ENCODE measurements around the gene CRYGN.

Gene CRYGN

DNA sequence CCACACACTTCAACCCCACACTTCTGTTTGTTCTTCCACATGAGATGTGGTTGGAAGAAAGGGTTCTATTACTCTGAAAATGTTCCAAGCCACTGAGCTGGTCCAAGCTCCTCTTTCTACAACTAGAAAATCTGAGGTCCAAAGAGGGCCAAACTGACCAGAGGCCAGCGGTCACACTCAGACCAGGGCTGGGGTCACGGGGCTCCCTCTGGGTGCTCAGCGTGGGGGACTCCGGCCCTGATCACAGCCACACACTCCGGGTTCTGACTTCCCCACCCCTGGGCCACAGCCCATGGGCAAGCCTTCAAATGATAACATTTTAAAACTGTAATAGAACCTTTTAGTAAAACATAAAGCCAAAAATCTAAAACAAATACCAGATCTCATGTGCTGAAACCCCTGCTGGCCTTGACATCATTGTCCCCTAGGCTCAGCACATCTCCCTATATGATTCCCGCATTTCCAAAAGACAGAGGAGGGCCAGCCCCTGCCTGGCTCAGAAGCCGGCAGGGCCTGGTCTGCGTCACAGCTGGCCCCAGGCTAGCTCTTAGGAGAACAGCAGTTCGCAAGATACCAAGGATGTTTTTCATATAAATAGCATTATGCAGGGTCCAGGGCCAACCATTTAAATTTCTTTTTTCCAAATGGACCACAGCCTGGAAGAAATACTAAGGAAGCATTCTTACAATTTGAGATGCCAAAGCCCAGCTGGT, 3.3 kb downstream of the CRYGN start:
- no peak overlapping the region for H3K4me3 ChIP-seq (ENCODE audit: low read depth, low read length)
- H3K27ac ChIP-seq = no peak overlapping the region
- TF ChIP-seq, protein P1, sequence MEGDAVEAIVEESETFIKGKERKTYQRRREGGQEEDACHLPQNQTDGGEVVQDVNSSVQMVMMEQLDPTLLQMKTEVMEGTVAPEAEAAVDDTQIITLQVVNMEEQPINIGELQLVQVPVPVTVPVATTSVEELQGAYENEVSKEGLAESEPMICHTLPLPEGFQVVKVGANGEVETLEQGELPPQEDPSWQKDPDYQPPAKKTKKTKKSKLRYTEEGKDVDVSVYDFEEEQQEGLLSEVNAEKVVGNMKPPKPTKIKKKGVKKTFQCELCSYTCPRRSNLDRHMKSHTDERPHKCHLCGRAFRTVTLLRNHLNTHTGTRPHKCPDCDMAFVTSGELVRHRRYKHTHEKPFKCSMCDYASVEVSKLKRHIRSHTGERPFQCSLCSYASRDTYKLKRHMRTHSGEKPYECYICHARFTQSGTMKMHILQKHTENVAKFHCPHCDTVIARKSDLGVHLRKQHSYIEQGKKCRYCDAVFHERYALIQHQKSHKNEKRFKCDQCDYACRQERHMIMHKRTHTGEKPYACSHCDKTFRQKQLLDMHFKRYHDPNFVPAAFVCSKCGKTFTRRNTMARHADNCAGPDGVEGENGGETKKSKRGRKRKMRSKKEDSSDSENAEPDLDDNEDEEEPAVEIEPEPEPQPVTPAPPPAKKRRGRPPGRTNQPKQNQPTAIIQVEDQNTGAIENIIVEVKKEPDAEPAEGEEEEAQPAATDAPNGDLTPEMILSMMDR (IDR thresholded peaks at IDR 0.05; ENCODE audit: low read depth, low read length, missing control alignments) = no peak
- in situ Hi-C loops (cut with HindIII; ENCODE audit: low pct_ligation_motif_present, low sequenced_read_pairs) = no loop called here
- no peaks in the 10 kb centered on the region for H3K36me3 ChIP-seq (replicated peaks)
- H3K27me3 ChIP-seq (replicated peaks) = no peaks in the 10 kb centered on the region
- DNase-seq = no peak

DNA sequence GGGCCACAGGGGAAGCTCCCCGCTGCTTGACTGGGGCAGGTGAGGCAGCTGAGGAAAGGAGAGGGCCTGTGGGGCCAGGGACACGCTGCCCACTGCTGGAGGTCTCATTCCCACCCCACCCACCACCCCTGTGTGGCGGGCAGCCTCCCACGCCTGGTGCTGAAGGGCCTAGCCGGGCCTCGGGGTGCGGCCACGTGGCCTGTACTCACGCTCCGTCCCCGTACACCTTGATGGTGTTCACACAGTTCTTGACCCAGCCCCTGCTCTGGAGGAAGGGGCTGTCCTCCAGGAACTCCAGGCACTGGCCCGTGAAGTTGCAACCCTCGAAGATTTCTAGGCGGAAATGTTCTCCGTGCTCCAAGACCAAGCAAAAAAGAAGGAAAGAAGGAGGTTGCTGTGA, 4.0 kb downstream of the CRYGN start:
- H3K27ac ChIP-seq = no peak overlapping the region
- H3K4me3 ChIP-seq (ENCODE audit: low read depth, low read length) = no peak overlapping the region
- no peaks in the 10 kb centered on the region for H3K27me3 ChIP-seq (replicated peaks)
- TF ChIP-seq, protein P1 (IDR thresholded peaks at IDR 0.05; ENCODE audit: low read depth, low read length, missing control alignments) = no peak
- DNase-seq = no peak
- in situ Hi-C loops (cut with HindIII; ENCODE audit: low pct_ligation_motif_present, low sequenced_read_pairs) = no loop called here
- H3K36me3 ChIP-seq (replicated peaks) = no peaks in the 10 kb centered on the region

GRCh38 chr7:151435103-151435916, 4.6 kb downstream of the CRYGN start:
- no peak overlapping the region for H3K27ac ChIP-seq
- TF ChIP-seq, protein P1 (IDR thresholded peaks at IDR 0.05; ENCODE audit: low read depth, low read length, missing control alignments) = no peak
- no peak for DNase-seq
- in situ Hi-C loops (cut with HindIII; ENCODE audit: low pct_ligation_motif_present, low sequenced_read_pairs) = no loop called here
- H3K4me3 ChIP-seq (ENCODE audit: low read depth, low read length) = no peak overlapping the region
- H3K36me3 ChIP-seq (replicated peaks) = no peaks in the 10 kb centered on the region
- H3K27me3 ChIP-seq (replicated peaks) = no peaks in the 10 kb centered on the region

DNA sequence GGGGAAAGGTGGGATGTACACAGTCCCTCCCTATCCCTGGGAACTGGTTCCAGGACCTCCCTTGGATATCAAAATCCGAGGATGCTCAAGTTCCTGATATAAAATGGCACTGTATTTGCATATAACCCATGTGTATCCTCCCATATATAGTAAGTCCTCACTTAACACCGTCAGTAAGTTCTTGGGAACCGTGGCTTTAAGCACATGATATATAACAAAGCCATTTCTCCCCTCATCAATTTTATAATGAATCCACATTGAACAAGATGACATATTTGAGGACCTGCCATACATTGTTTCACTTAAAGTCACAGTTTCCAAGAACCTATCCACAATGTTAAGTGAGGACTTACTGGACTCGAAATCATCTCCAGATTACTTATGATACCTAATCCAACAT, 5.4 kb downstream of the CRYGN start:
- H3K36me3 ChIP-seq (replicated peaks) = no peaks in the 10 kb centered on the region
- no peak overlapping the region for H3K27ac ChIP-seq
- DNase-seq = no peak
- H3K27me3 ChIP-seq (replicated peaks) = no peaks in the 10 kb centered on the region
- no peak overlapping the region for H3K4me3 ChIP-seq (ENCODE audit: low read depth, low read length)
- TF ChIP-seq, protein P1 (IDR thresholded peaks at IDR 0.05; ENCODE audit: low read depth, low read length, missing control alignments) = no peak
- in situ Hi-C loops (cut with HindIII; ENCODE audit: low pct_ligation_motif_present, low sequenced_read_pairs) = no loop called here

- in situ Hi-C loops (cut with HindIII; ENCODE audit: low pct_ligation_motif_present, low sequenced_read_pairs) = no loop called here
- no peaks in the 10 kb centered on the region for H3K27me3 ChIP-seq (replicated peaks)
- H3K36me3 ChIP-seq (replicated peaks) = no peaks in the 10 kb centered on the region
- H3K4me3 ChIP-seq (ENCODE audit: low read depth, low read length) = no peak overlapping the region
- no peak for DNase-seq
- TF ChIP-seq, protein P1 (IDR thresholded peaks at IDR 0.05; ENCODE audit: low read depth, low read length, missing control alignments) = no peak
- H3K27ac ChIP-seq = no peak overlapping the region
These were observed 6.1 kb downstream of the CRYGN start for GRCh38 chr7:151433721-151434400.

All from brain microvascular endothelial cell (primary cell).